ENCODE results near the gene ULK4.

DNA sequence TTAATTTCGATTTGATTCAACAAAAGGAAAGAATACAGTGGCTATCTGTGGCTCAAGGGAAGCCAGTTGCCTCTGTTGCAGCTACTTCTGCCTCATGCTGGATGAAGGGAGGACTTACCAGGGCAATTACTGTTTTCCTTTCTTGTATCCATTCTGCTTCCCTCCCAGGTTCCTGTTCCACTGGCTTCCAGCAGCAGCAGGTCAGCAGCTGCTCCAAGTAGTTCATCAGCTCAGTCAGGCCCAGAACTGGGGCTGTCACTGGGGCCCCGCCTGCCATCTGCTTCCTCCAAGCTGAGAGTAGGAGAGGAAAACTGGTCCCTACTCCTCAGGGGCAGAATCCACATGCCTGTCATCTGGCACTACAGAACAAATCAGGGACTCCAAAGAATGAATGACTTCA is 48.6 kb upstream of the ULK4 start:
- no peak for TF ChIP-seq EZH2phosphoT487 (IDR thresholded peaks at IDR 0.05; ENCODE audit: borderline replicate concordance)
- TF ChIP-seq, protein P1, sequence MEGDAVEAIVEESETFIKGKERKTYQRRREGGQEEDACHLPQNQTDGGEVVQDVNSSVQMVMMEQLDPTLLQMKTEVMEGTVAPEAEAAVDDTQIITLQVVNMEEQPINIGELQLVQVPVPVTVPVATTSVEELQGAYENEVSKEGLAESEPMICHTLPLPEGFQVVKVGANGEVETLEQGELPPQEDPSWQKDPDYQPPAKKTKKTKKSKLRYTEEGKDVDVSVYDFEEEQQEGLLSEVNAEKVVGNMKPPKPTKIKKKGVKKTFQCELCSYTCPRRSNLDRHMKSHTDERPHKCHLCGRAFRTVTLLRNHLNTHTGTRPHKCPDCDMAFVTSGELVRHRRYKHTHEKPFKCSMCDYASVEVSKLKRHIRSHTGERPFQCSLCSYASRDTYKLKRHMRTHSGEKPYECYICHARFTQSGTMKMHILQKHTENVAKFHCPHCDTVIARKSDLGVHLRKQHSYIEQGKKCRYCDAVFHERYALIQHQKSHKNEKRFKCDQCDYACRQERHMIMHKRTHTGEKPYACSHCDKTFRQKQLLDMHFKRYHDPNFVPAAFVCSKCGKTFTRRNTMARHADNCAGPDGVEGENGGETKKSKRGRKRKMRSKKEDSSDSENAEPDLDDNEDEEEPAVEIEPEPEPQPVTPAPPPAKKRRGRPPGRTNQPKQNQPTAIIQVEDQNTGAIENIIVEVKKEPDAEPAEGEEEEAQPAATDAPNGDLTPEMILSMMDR (conservative IDR thresholded peaks at IDR 0.05; ENCODE audit: low read length), result no peak
